ENCODE data around the gene RNASE4.
"Not testable (repeated sequence)": the region's sequence is repeated elsewhere in the genome, so short reads cannot be mapped to it uniquely, and the experiment has no call there.

The RNASE4 gene

GRCh38 chr14:20732477-20732876 is 48.1 kb downstream of the RNASE4 start:
- POLR2A ChIA-PET (ENCODE audit: low non-redundant PET), result no interaction called here
- CTCF ChIA-PET, result interaction anchor here (0.5 kb wide), 1 partner anchor 1326 kb away, joined by 4 read pairs; no protein-coding TSS in a partner anchor

GRCh38 chr14:20732979-20733635 is 48.7 kb downstream of the RNASE4 start:
- no peak overlapping the region for H3K27ac ChIP-seq
- TF ChIP-seq CTCF (conservative IDR thresholded peaks at IDR 0.05; ENCODE audit: low read depth), result no peak
- DNase-seq (ENCODE audit: low spot score), result no peak
- ChIA-PET CTCF (interaction anchor here (0.5 kb wide), 1 partner anchor 1325 kb away, joined by 4 read pairs; no protein-coding TSS in a partner anchor), POLR2A (ENCODE audit: low non-redundant PET) (no interaction called here)

More at GRCh38 chr14:20732477-20732876, 48.1 kb downstream of the RNASE4 start:
- no peak for TF ChIP-seq CTCF (conservative IDR thresholded peaks at IDR 0.05; ENCODE audit: low read depth)
- H3K27ac ChIP-seq, result no peak overlapping the region
- no peak for DNase-seq (ENCODE audit: low spot score)

GRCh38 chr14:20733684-20734429 is 49.5 kb downstream of the RNASE4 start:
- POLR2A ChIA-PET (ENCODE audit: low non-redundant PET), result no interaction called here
- TF ChIP-seq CTCF (conservative IDR thresholded peaks at IDR 0.05; ENCODE audit: low read depth), result no peak

GRCh38 chr14:20734430-20734806 is 50.1 kb downstream of the RNASE4 start:
- H3K27ac ChIP-seq, result no peak overlapping the region
- CTCF ChIA-PET, result no interaction called here
- no peak for DNase-seq (ENCODE audit: low spot score)
- POLR2A ChIA-PET (ENCODE audit: low non-redundant PET), result no interaction called here
- TF ChIP-seq CTCF (conservative IDR thresholded peaks at IDR 0.05; ENCODE audit: low read depth), result no peak

More at GRCh38 chr14:20733684-20734429, 49.5 kb downstream of the RNASE4 start:
- CTCF ChIA-PET, result no interaction called here
- no peak overlapping the region for H3K27ac ChIP-seq
- no peak for DNase-seq (ENCODE audit: low spot score)

- DNase-seq (ENCODE audit: low spot score); CTCF ChIA-PET; H3K27ac ChIP-seq; POLR2A ChIA-PET (ENCODE audit: low non-redundant PET): not testable (repeated sequence)
Observed at GRCh38 chr14:20738292-20738691, 53.9 kb downstream of the RNASE4 start.

GRCh38 chr14:20742132-20742531 is 57.8 kb downstream of the RNASE4 start:
- DNase-seq (ENCODE audit: low spot score), result no peak
- ChIA-PET POLR2A (ENCODE audit: low non-redundant PET) (no interaction called here), CTCF (no interaction called here)
- TF ChIP-seq CTCF (conservative IDR thresholded peaks at IDR 0.05; ENCODE audit: low read depth), result no peak
- H3K27ac ChIP-seq, result no peak overlapping the region

- CTCF ChIA-PET, result no interaction called here
- TF ChIP-seq CTCF (conservative IDR thresholded peaks at IDR 0.05; ENCODE audit: low read depth), result no peak
- H3K27ac ChIP-seq, result no peak overlapping the region
- POLR2A ChIA-PET (ENCODE audit: low non-redundant PET), result no interaction called here
- no peak for DNase-seq (ENCODE audit: low spot score)
Observed at GRCh38 chr14:20743556-20743955, 59.2 kb downstream of the RNASE4 start.

Measured in RWPE1 (cell line).